Measurements from ENCODE around the gene SIK3. TPM values are rescaled to one million over a fixed set of nuclear protein-coding genes. Genes with fewer than 3 reads are reported as not detected.

SIK3 gene
- total and polyA plus RNA-seq, 2 donors (not counting 3 experiments of a cell fraction or from before 2014, with no cell fraction given): 10.3 to 21.3 TPM

GRCh38 chr11:117097014-117097388 is 1.2 kb downstream of the SIK3 start:
- peak overlapping the region; percentile 72 for H3K4me2 ChIP-seq (ENCODE audit: insufficient read depth, low read length)
- no peaks in the 10 kb centered on the region for H4K20me1 ChIP-seq (replicated peaks; ENCODE audit: control insufficient read depth, extremely low read depth, insufficient read depth, low read length)
- no peak for DNase-seq (ENCODE audit: low read depth, low spot score)
- H3K4me1 ChIP-seq (ENCODE audit: control insufficient read depth, extremely low read depth, insufficient read depth, low read length): peaks cover 17% of the 10 kb centered on the region
- BruUV-seq (replicated peaks): no TSS peak
- H3K27ac ChIP-seq (ENCODE audit: insufficient read depth, low read depth, low read length): no peak overlapping the region
- TF ChIP-seq MAX (IDR thresholded peaks at IDR 0.05; ENCODE audit: insufficient read depth, insufficient read length) (no peak), POLR2A (IDR thresholded peaks at IDR 0.05; ENCODE audit: low read depth, low read length) (no peak), FOS (IDR thresholded peaks at IDR 0.05; ENCODE audit: borderline replicate concordance, insufficient read depth, low read length) (no peak), GATA2 (IDR thresholded peaks at IDR 0.05; ENCODE audit: insufficient read depth, insufficient read length, low read depth, low read length) (no peak), POLR2AphosphoS5 (IDR thresholded peaks at IDR 0.05; ENCODE audit: insufficient read depth, low read depth, low read length) (no peak), MYC (IDR thresholded peaks at IDR 0.05; ENCODE audit: low read depth, low read length) (no peak)
- no peak for FAIRE-seq
- H3K9me3 ChIP-seq (replicated peaks; ENCODE audit: control insufficient read depth, insufficient read depth, low read length): no peaks in the 10 kb centered on the region
- peaks cover 18% of the 10 kb centered on the region for H3K79me2 ChIP-seq (ENCODE audit: control insufficient read depth, insufficient read depth, low read length)
- peak overlapping the region in 2 of 3 experiments; percentile 74 to 82 for H3K4me3 ChIP-seq (replicated peaks in 1 of 3; ENCODE audit: insufficient read depth in 1 of 3, low read depth in 1 of 3, low read length in 3 of 3)
- intact Hi-C loops (cut with micrococcal nuclease): loop anchor here (5.0 kb wide), 2 partner anchors 60 to 85 kb away; no protein-coding TSS in a partner anchor
- peak overlapping the region; percentile 93 for H3K9ac ChIP-seq (replicated peaks; ENCODE audit: extremely low read depth, insufficient read depth, low read length)
- H3K27me3 ChIP-seq (ENCODE audit: control insufficient read depth in 2 of 2, insufficient read depth in 2 of 2, low read length in 2 of 2): no peaks in the 10 kb centered on the region
- H2AFZ ChIP-seq (ENCODE audit: low read depth, low read length): no peak overlapping the region
- ChIA-PET CTCF (interaction anchor here (0.6 to 4.8 kb wide), 7 partner anchors 9 to 306 kb away, joined by 3 to 38 read pairs (median 5); partner anchors contain the start of genes APOA5 and PAFAH1B2), POLR2A (interaction anchor here (0.7 kb wide), 1 partner anchor 38 kb away, joined by 3 read pairs; no protein-coding TSS in a partner anchor)
- no peaks in the 10 kb centered on the region for H3K36me3 ChIP-seq (ENCODE audit: control insufficient read depth in 2 of 2, extremely low read depth in 1 of 2, insufficient read depth in 2 of 2, low read length in 2 of 2)
- no peaks in the 10 kb centered on the region for H3K9me1 ChIP-seq (replicated peaks; ENCODE audit: control insufficient read depth, extremely low read depth, insufficient read depth, low read length)
- dilution Hi-C loops (cut with MboI; ENCODE audit: extremely low pct_ligation_motif_present, low sequenced_read_pairs): no loop called here

- H3K79me2 ChIP-seq (ENCODE audit: control insufficient read depth, insufficient read depth, low read length): peaks cover 18% of the 10 kb centered on the region
- intact Hi-C loops (cut with micrococcal nuclease): loop anchor here (5.0 kb wide), 2 partner anchors 59 to 84 kb away; no protein-coding TSS in a partner anchor
- ChIA-PET CTCF (interaction anchor here (1.4 to 4.8 kb wide), 4 partner anchors 26 to 306 kb away, joined by 3 to 38 read pairs (median 18); partner anchors contain the start of gene APOA5), POLR2A (no interaction called here)
- no peaks in the 10 kb centered on the region for H3K9me3 ChIP-seq (replicated peaks; ENCODE audit: control insufficient read depth, insufficient read depth, low read length)
- H2AFZ ChIP-seq (ENCODE audit: low read depth, low read length): no peak overlapping the region
- TF ChIP-seq POLR2AphosphoS5 (IDR thresholded peaks at IDR 0.05; ENCODE audit: insufficient read depth, low read depth, low read length) (no peak), MAX (IDR thresholded peaks at IDR 0.05; ENCODE audit: insufficient read depth, insufficient read length) (no peak), JUN (IDR thresholded peaks at IDR 0.05; ENCODE audit: borderline replicate concordance, insufficient read depth, insufficient read length, low read depth) (no peak), CTCF (IDR thresholded peaks at IDR 0.05; ENCODE audit: extremely low read depth in 1 of 2, insufficient read depth in 1 of 2, low read depth in 1 of 2, low read length in 2 of 2) (no peak), FOS (IDR thresholded peaks at IDR 0.05; ENCODE audit: borderline replicate concordance, insufficient read depth, low read length) (no peak), GATA2 (IDR thresholded peaks at IDR 0.05; ENCODE audit: insufficient read depth, insufficient read length, low read depth, low read length) (no peak), POLR2A (IDR thresholded peaks at IDR 0.05; ENCODE audit: low read depth, low read length) (no peak), EZH2 (IDR thresholded peaks at IDR 0.05; ENCODE audit: borderline replicate concordance, low read depth, low read length, severe bottlenecking) (no peak), MYC (IDR thresholded peaks at IDR 0.05; ENCODE audit: low read depth, low read length) (no peak)
- H3K9ac ChIP-seq (replicated peaks; ENCODE audit: extremely low read depth, insufficient read depth, low read length): no peak overlapping the region
- H3K4me1 ChIP-seq (ENCODE audit: control insufficient read depth, extremely low read depth, insufficient read depth, low read length): peaks cover 17% of the 10 kb centered on the region
- H3K4me3 ChIP-seq (replicated peaks in 1 of 3; ENCODE audit: insufficient read depth in 1 of 3, low read depth in 1 of 3, low read length in 3 of 3): no peak overlapping the region
- no peak overlapping the region for H3K4me2 ChIP-seq (ENCODE audit: insufficient read depth, low read length)
- no peaks in the 10 kb centered on the region for H3K36me3 ChIP-seq (ENCODE audit: control insufficient read depth in 2 of 2, extremely low read depth in 1 of 2, insufficient read depth in 2 of 2, low read length in 2 of 2)
- FAIRE-seq (no peak), DNase-seq (ENCODE audit: low read depth, low spot score) (no peak)
- H3K27ac ChIP-seq (ENCODE audit: insufficient read depth, low read depth, low read length): no peak overlapping the region
- no peaks in the 10 kb centered on the region for H4K20me1 ChIP-seq (replicated peaks; ENCODE audit: control insufficient read depth, extremely low read depth, insufficient read depth, low read length)
- dilution Hi-C loops (cut with MboI; ENCODE audit: extremely low pct_ligation_motif_present, low sequenced_read_pairs): no loop called here
- H3K27me3 ChIP-seq (ENCODE audit: control insufficient read depth in 2 of 2, insufficient read depth in 2 of 2, low read length in 2 of 2): no peaks in the 10 kb centered on the region
- BruUV-seq (replicated peaks): TSS peak; percentile 19
- H3K9me1 ChIP-seq (replicated peaks; ENCODE audit: control insufficient read depth, extremely low read depth, insufficient read depth, low read length): no peaks in the 10 kb centered on the region
Measured at GRCh38 chr11:117096201-117096991, 1.8 kb downstream of the SIK3 start.

Measured in endothelial cell of umbilical vein (primary cell).